Measurements from ENCODE around the gene ZNF557.

DNA sequence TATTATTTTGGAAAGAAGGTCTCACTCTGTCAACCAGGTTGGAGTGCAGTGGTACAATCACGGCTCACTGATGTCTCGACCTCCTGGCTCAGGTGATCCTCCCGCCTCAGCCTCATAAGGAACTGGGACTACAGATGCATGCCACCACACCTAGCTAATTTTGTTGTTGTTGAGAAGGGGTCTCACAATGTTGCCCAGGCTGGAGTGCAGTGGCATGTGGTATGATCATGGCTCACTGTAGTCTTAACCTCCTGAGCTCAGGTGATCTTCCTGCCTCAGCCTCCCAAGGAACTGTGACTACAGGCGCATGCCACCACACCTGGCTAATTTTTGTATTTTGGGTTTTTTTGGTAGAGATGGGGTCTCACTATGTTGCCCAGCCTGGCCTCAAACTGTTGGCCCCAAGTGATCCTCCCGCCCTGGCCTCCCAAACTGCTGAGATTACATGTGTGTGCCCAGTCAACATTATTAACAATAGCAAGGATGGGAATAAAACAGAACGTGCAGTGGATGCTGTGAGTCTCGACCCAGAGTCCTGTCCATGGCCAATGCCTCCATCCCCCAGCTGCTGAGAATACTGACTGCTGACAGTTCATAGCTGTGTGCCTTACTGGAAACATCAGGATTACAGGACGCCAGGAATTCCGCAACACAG is 5.6 kb upstream of the ZNF557 start:
- no peak for TF ChIP-seq POLR2A (IDR thresholded peaks at IDR 0.05)
- TF ChIP-seq CTCF (IDR thresholded peaks at IDR 0.05) = no peak

Data from esophagus squamous epithelium (tissue), 4 donors.